Neural cell (in vitro differentiated cells): ENCODE data around the gene EPHA6. TPM values are rescaled to one million over a fixed set of nuclear protein-coding genes. Genes with fewer than 3 reads are reported as not detected.

Experiments
- H2AFZ ChIP-seq: fragments of 200-600, 300-800 bp; sonication (generic), shearing (Covaris generic); 2 replicates; pipeline ENCODE4 v1.6.0; 2014; ENCODE audit warnings: low read depth, mild to moderate bottlenecking, antibody characterized with exemption, low read length, moderate library complexity
- H3F3A ChIP-seq: fragments of 200-600 bp; shearing (Covaris generic); 2 replicates; pipeline ENCODE4 v1.6.1; 2016; ENCODE audit warnings: mild to moderate bottlenecking, moderate library complexity, mixed read lengths, antibody characterized with exemption, low read length; ENCODE audit not compliant: insufficient read depth, poor library complexity, severe bottlenecking
- H3K27ac ChIP-seq: fragments of 200-600, 300-800 bp; sonication (generic), shearing (Covaris generic); 2 replicates; pipeline ENCODE4 v1.5.1; 2014; ENCODE audit warnings: mild to moderate bottlenecking, low read length, moderate library complexity
- H3K27me3 ChIP-seq: fragments of 300-800, 200-600 bp; sonication (generic), shearing (Covaris generic); 2 replicates; pipeline ENCODE4 v1.6.0; 2014; ENCODE audit warnings: mild to moderate bottlenecking, low read depth, low read length, moderate library complexity; ENCODE audit not compliant: insufficient read depth
- H3K36me3 ChIP-seq: fragments of 300-800, 200-600 bp; sonication (generic), shearing (Covaris generic); 2 replicates; pipeline ENCODE4 v1.5.1; 2014; ENCODE audit warnings: mild to moderate bottlenecking, antibody characterized with exemption, low read length, moderate library complexity; ENCODE audit not compliant: insufficient read depth
- H3K4me2 ChIP-seq: fragments of 300-800, 200-600 bp; sonication (generic), shearing (Covaris generic); 2 replicates; pipeline ENCODE4 v1.6.0; 2014; ENCODE audit warnings: mild to moderate bottlenecking, low read length
- H3K4me3 ChIP-seq: fragments of 300-800, 200-600 bp; sonication (generic), shearing (Covaris generic); 2 replicates; pipeline ENCODE4 v1.5.1; 2014; ENCODE audit warnings: mild to moderate bottlenecking, low read length, moderate library complexity
- H3K79me2 ChIP-seq: fragments of 200-600 bp; shearing (Covaris generic); replicated peaks from 2 replicates; pipeline ENCODE4 v1.6.0; 2014; ENCODE audit warnings: mild to moderate bottlenecking, low read length, moderate library complexity; ENCODE audit not compliant: insufficient read depth
- H3K9ac ChIP-seq: fragments of 300-800, 200-600 bp; sonication (generic), shearing (Covaris generic); 2 replicates; pipeline ENCODE4 v1.6.1; 2016; ENCODE audit warnings: mild to moderate bottlenecking, low read length, mixed read lengths
- H3K9me2 ChIP-seq: fragments of 200-600 bp; shearing (Covaris generic); 2 replicates; pipeline ENCODE4 v1.6.1; 2016; ENCODE audit warnings: mild to moderate bottlenecking, low read length, mixed read lengths; ENCODE audit not compliant: insufficient read depth
- H3K9me3 ChIP-seq: fragments of 200-600, 300-800 bp; sonication (generic), shearing (Covaris generic); 2 replicates; pipeline ENCODE4 v1.6.1; 2016; ENCODE audit warnings: mild to moderate bottlenecking, mixed run types, low read length, moderate library complexity, mixed read lengths
- H4K20me1 ChIP-seq: fragments of 200-600 bp; shearing (Covaris generic); 2 replicates; pipeline ENCODE4 v1.6.1; 2016; ENCODE audit warnings: mild to moderate bottlenecking, mixed run types; ENCODE audit not compliant: insufficient read depth
- EP300 ChIP-seq: fragments of 450-650 bp; conservative IDR thresholded peaks from 2 replicates; pipeline ENCODE4 v1.6.1; 2014; ENCODE audit warnings: antibody characterized with exemption, mild to moderate bottlenecking, moderate library complexity; ENCODE audit not compliant: poor library complexity, severe bottlenecking
- EZH2 ChIP-seq: fragments of 200-600, 300-800 bp; shearing (Covaris generic), sonication (generic); IDR thresholded peaks from 2 replicates; pipeline ENCODE4 v1.6.1; 2014; ENCODE audit warnings: antibody characterized with exemption, low read length, borderline replicate concordance, mild to moderate bottlenecking; ENCODE audit not compliant: insufficient read depth, poor library complexity, severe bottlenecking
- MXI1 ChIP-seq: fragments of 450-650 bp; conservative IDR thresholded peaks from 2 replicates; pipeline ENCODE4 v1.6.1; 2014; ENCODE audit warnings: antibody characterized with exemption, mild to moderate bottlenecking; ENCODE audit not compliant: poor library complexity, severe bottlenecking
- POLR2AphosphoS5 ChIP-seq: IDR thresholded peaks from 2 replicates; pipeline ENCODE4 v1.6.1; 2012
- RAD21 ChIP-seq: fragments of 450-650 bp; conservative IDR thresholded peaks from 2 replicates; pipeline ENCODE4 v1.6.1; 2014; ENCODE audit warnings: antibody characterized with exemption, mild to moderate bottlenecking, moderate library complexity
- SMC3 ChIP-seq: fragments of 450-650 bp; conservative IDR thresholded peaks from 2 replicates; pipeline ENCODE4 v1.6.1; 2014; ENCODE audit warnings: antibody characterized with exemption, mild to moderate bottlenecking, moderate library complexity; ENCODE audit not compliant: poor library complexity
- TAF1 ChIP-seq: IDR thresholded peaks from 2 replicates; pipeline ENCODE4 v1.6.1; 2012; ENCODE audit warnings: low read depth
- polyA plus RNA-seq: library from polyadenylated mRNA; depleted of rRNA; stranded (reverse); fragments of >200 nt; gene quantifications from 2 replicates; pipeline ENCODE4 v1.2.3, GENCODE V29; 2014
- TF ChIP-seq, protein P1 (sequence below): fragments of 450-650 bp; IDR thresholded peaks from 2 replicates; pipeline ENCODE4 v1.5.1; 2014; ENCODE audit warnings: antibody characterized with exemption, mild to moderate bottlenecking, moderate library complexity; ENCODE audit not compliant: poor library complexity, severe bottlenecking
- TF ChIP-seq, protein P2 (sequence below): IDR thresholded peaks from 2 replicates; pipeline ENCODE4 v1.6.1; 2012; ENCODE audit warnings: borderline replicate concordance

The EPHA6 gene
- polyA plus RNA-seq, 1 donor from 2014 or later, result 0.56 TPM

GRCh38 chr3:96869316-96869715 is 54.9 kb downstream of the EPHA6 start:
- no peaks in the 10 kb centered on the region for H3K36me3 ChIP-seq
- H3K9me3 ChIP-seq, result no peaks in the 10 kb centered on the region
- H3K4me3 ChIP-seq, result no peak overlapping the region
- no peaks in the 10 kb centered on the region for H3K79me2 ChIP-seq
- H4K20me1 ChIP-seq, result no peaks in the 10 kb centered on the region
- H3K9ac ChIP-seq, result no peak overlapping the region
- H2AFZ ChIP-seq, result no peak overlapping the region
- H3F3A ChIP-seq, result no peaks in the 10 kb centered on the region
- no peaks in the 10 kb centered on the region for H3K27me3 ChIP-seq
- no peak overlapping the region for H3K4me2 ChIP-seq
- TF ChIP-seq, protein P1, sequence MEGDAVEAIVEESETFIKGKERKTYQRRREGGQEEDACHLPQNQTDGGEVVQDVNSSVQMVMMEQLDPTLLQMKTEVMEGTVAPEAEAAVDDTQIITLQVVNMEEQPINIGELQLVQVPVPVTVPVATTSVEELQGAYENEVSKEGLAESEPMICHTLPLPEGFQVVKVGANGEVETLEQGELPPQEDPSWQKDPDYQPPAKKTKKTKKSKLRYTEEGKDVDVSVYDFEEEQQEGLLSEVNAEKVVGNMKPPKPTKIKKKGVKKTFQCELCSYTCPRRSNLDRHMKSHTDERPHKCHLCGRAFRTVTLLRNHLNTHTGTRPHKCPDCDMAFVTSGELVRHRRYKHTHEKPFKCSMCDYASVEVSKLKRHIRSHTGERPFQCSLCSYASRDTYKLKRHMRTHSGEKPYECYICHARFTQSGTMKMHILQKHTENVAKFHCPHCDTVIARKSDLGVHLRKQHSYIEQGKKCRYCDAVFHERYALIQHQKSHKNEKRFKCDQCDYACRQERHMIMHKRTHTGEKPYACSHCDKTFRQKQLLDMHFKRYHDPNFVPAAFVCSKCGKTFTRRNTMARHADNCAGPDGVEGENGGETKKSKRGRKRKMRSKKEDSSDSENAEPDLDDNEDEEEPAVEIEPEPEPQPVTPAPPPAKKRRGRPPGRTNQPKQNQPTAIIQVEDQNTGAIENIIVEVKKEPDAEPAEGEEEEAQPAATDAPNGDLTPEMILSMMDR, result no peak
- TF ChIP-seq POLR2AphosphoS5 (no peak), RAD21 (no peak), EZH2 (no peak), SMC3 (no peak), EP300 (no peak), MXI1 (no peak), TAF1 (no peak)
- TF ChIP-seq, protein P2, sequence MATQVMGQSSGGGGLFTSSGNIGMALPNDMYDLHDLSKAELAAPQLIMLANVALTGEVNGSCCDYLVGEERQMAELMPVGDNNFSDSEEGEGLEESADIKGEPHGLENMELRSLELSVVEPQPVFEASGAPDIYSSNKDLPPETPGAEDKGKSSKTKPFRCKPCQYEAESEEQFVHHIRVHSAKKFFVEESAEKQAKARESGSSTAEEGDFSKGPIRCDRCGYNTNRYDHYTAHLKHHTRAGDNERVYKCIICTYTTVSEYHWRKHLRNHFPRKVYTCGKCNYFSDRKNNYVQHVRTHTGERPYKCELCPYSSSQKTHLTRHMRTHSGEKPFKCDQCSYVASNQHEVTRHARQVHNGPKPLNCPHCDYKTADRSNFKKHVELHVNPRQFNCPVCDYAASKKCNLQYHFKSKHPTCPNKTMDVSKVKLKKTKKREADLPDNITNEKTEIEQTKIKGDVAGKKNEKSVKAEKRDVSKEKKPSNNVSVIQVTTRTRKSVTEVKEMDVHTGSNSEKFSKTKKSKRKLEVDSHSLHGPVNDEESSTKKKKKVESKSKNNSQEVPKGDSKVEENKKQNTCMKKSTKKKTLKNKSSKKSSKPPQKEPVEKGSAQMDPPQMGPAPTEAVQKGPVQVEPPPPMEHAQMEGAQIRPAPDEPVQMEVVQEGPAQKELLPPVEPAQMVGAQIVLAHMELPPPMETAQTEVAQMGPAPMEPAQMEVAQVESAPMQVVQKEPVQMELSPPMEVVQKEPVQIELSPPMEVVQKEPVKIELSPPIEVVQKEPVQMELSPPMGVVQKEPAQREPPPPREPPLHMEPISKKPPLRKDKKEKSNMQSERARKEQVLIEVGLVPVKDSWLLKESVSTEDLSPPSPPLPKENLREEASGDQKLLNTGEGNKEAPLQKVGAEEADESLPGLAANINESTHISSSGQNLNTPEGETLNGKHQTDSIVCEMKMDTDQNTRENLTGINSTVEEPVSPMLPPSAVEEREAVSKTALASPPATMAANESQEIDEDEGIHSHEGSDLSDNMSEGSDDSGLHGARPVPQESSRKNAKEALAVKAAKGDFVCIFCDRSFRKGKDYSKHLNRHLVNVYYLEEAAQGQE, result no peak
- H3K27ac ChIP-seq, result no peak overlapping the region
- no peaks in the 10 kb centered on the region for H3K9me2 ChIP-seq

GRCh38 chr3:96877510-96877909 is 63.1 kb downstream of the EPHA6 start:
- no peaks in the 10 kb centered on the region for H3K9me3 ChIP-seq
- H3F3A ChIP-seq, result no peaks in the 10 kb centered on the region
- no peaks in the 10 kb centered on the region for H3K9me2 ChIP-seq
- no peak overlapping the region for H2AFZ ChIP-seq
- no peaks in the 10 kb centered on the region for H3K36me3 ChIP-seq
- H4K20me1 ChIP-seq, result no peaks in the 10 kb centered on the region
- TF ChIP-seq MXI1, result no peak
- TF ChIP-seq SMC3, result no peak
- no peak for TF ChIP-seq RAD21
- TF ChIP-seq, protein P1, result no peak
- TF ChIP-seq TAF1, result no peak
- no peak for TF ChIP-seq POLR2AphosphoS5
- TF ChIP-seq EP300, result no peak
- no peak for TF ChIP-seq EZH2
- TF ChIP-seq, protein P2, result no peak
- no peaks in the 10 kb centered on the region for H3K79me2 ChIP-seq
- no peak overlapping the region for H3K27ac ChIP-seq
- no peak overlapping the region for H3K9ac ChIP-seq
- no peak overlapping the region for H3K4me3 ChIP-seq
- no peaks in the 10 kb centered on the region for H3K27me3 ChIP-seq
- H3K4me2 ChIP-seq, result no peak overlapping the region
